HPDE6-E6E7 (cell line): ENCODE data around the gene DACT2.
A peak's percentile ranks its signal among the peaks of the same experiment; 100 is the strongest.

Experiments
- DNase-seq: peaks from one replicate; pipeline ENCODE4 v3.0.0; 2011; ENCODE audit warnings: missing footprints; ENCODE audit errors: extremely low spot score

The DACT2 gene

GRCh38 chr6:168349718-168350210 is 30.2 kb upstream of the DACT2 start:
- DNase-seq = no peak

GRCh38 chr6:168348186-168348585 is 28.6 kb upstream of the DACT2 start:
- DNase-seq = no peak

- no peak for DNase-seq
Measured at GRCh38 chr6:168347615-168348014, 28.0 kb upstream of the DACT2 start.

GRCh38 chr6:168347053-168347452 is 27.5 kb upstream of the DACT2 start:
- DNase-seq = no peak

- DNase-seq = no peak
Measured at GRCh38 chr6:168345896-168346754, 26.5 kb upstream of the DACT2 start.

- DNase-seq = no peak
Measured at GRCh38 chr6:168345266-168345665, 25.7 kb upstream of the DACT2 start.

- no peak for DNase-seq
Measured at GRCh38 chr6:168344338-168344737, 24.8 kb upstream of the DACT2 start.

GRCh38 chr6:168343239-168344150 is 23.9 kb upstream of the DACT2 start:
- no peak for DNase-seq

GRCh38 chr6:168342636-168343035 is 23.1 kb upstream of the DACT2 start:
- DNase-seq = peak; percentile 50

- no peak for DNase-seq
Measured at GRCh38 chr6:168341280-168341900, 21.8 kb upstream of the DACT2 start.

- DNase-seq = no peak
Measured at GRCh38 chr6:168340819-168341218, 21.2 kb upstream of the DACT2 start.

GRCh38 chr6:168338777-168339176 is 19.2 kb upstream of the DACT2 start:
- DNase-seq = no peak

- no peak for DNase-seq
Measured at GRCh38 chr6:168336967-168337366, 17.4 kb upstream of the DACT2 start.

GRCh38 chr6:168333989-168334388 is 14.4 kb upstream of the DACT2 start:
- DNase-seq = no peak

- no peak for DNase-seq
Measured at GRCh38 chr6:168333491-168333890, 13.9 kb upstream of the DACT2 start.

- no peak for DNase-seq
Measured at GRCh38 chr6:168333039-168333438, 13.5 kb upstream of the DACT2 start.

GRCh38 chr6:168332020-168332419 is 12.4 kb upstream of the DACT2 start:
- DNase-seq = no peak

GRCh38 chr6:168331058-168331457 is 11.5 kb upstream of the DACT2 start:
- DNase-seq = no peak

GRCh38 chr6:168330403-168330802 is 10.8 kb upstream of the DACT2 start:
- no peak for DNase-seq

- no peak for DNase-seq
Measured at GRCh38 chr6:168328086-168328485, 8.5 kb upstream of the DACT2 start.

- no peak for DNase-seq
Measured at GRCh38 chr6:168326294-168327261, 7.0 kb upstream of the DACT2 start.
